Activated B cell treated with CpG ODN at 0.5 μM for 24 hours (primary cell): ENCODE data around the gene GABRR3. TPM values are rescaled to one million over a fixed set of nuclear protein-coding genes. Genes with fewer than 3 reads are reported as not detected.

Source experiments
- ATAC-seq: fragments of 200-7000 bp; cut with Tn5 transposase; one replicate; pipeline ENCODE4 v1.10.0; 2021; ENCODE audit warnings: low read depth, mild to moderate bottlenecking, moderate library complexity
- CTCF ChIA-PET: fragments of 350-600 bp; sonication (Branson Sonifier 250); formaldehyde crosslinking; loops from one replicate; lab custom pipeline; 2021; ENCODE audit warnings: antibody characterized with exemption; lab: Charles Lee
- POLR2A ChIA-PET: fragments of 350-600 bp; sonication (Branson Sonifier 250); formaldehyde crosslinking; loops from one replicate; lab custom pipeline; 2021; ENCODE audit warnings: antibody characterized with exemption; lab: Charles Lee
- DNase-seq: peaks from one replicate; pipeline ENCODE4 v3.0.0; 2022
- H3K27ac Mint-ChIP-seq: one replicate; pipeline ENCODE4 v1.8.0; 2020; ENCODE audit warnings: mixed read lengths
- H3K27me3 Mint-ChIP-seq: one replicate; pipeline ENCODE4 v1.8.0; 2021; ENCODE audit warnings: mixed read lengths
- H3K36me3 Mint-ChIP-seq: one replicate; pipeline ENCODE4 v1.8.0; 2021; ENCODE audit warnings: low read depth, mixed read lengths
- H3K4me1 Mint-ChIP-seq: one replicate; pipeline ENCODE4 v1.8.0; 2021; ENCODE audit warnings: mixed read lengths
- H3K4me3 Mint-ChIP-seq: one replicate; pipeline ENCODE4 v1.8.0; 2020; ENCODE audit warnings: mild to moderate bottlenecking, mixed read lengths
- H3K9me3 Mint-ChIP-seq: one replicate; pipeline ENCODE4 v1.8.0; 2020; ENCODE audit warnings: mixed read lengths
- CTCF ChIP-seq: fragments of 200-600 bp; IDR thresholded peaks from one replicate; pipeline ENCODE4 v1.8.0; 2022; ENCODE audit warnings: antibody characterized with exemption, mild to moderate bottlenecking
- intact Hi-C: fragments of 100-400 bp; cut with micrococcal nuclease; formaldehyde crosslinking; loops from one replicate; pipeline ENCODE4 v1.15.1; 2024
- total RNA-seq: library from RNA; stranded (reverse); gene quantifications from 2 replicates; pipeline ENCODE4 v1.2.3, GENCODE V29; 2022

Gene GABRR3
- total RNA-seq, 1 donor from 2014 or later, result not detected

DNA sequence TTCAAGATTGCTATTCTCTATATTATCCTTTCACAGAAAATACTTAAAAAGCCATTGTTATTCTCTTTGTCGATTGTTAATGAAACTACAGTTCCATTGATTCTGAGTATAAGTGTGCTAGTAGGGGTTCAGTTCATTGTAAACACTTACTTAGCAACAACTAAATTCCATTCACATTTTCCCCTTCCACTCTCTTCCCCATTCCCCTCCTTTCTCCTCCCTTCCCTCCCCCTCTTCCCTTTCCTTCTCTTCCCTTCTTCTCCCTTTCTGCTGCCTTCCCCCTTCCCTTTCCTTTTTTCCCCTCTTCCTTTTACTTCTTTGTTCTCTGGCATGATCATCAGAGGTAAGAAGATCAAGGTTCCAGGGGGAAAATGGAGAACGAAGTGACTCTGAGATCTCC lies 41.6 kb downstream of the GABRR3 start:
- no peak for DNase-seq
- CTCF ChIA-PET, result no interaction called here
- intact Hi-C loops, result no loop called here
- Mint-ChIP-seq H3K4me3 (no peak overlapping the region), H3K27ac (no peak overlapping the region), H3K36me3 (no peaks in the 10 kb centered on the region), H3K9me3 (no peaks in the 10 kb centered on the region), H3K27me3 (peaks cover 3% of the 10 kb centered on the region), H3K4me1 (peaks cover 2% of the 10 kb centered on the region)
- POLR2A ChIA-PET, result no interaction called here
- TF ChIP-seq CTCF, result no peak
- ATAC-seq, result no peak

GRCh38 chr3:97992547-97993173 lies 42.5 kb downstream of the GABRR3 start:
- CTCF ChIA-PET, result no interaction called here
- H3K9me3 Mint-ChIP-seq, result no peaks in the 10 kb centered on the region
- no peaks in the 10 kb centered on the region for H3K36me3 Mint-ChIP-seq
- no peak overlapping the region for H3K27ac Mint-ChIP-seq
- peaks cover 3% of the 10 kb centered on the region for H3K27me3 Mint-ChIP-seq
- ATAC-seq (no peak), DNase-seq (no peak)
- peaks cover 2% of the 10 kb centered on the region for H3K4me1 Mint-ChIP-seq
- intact Hi-C loops, result no loop called here
- no peak overlapping the region for H3K4me3 Mint-ChIP-seq
- POLR2A ChIA-PET, result no interaction called here
- no peak for TF ChIP-seq CTCF

DNA sequence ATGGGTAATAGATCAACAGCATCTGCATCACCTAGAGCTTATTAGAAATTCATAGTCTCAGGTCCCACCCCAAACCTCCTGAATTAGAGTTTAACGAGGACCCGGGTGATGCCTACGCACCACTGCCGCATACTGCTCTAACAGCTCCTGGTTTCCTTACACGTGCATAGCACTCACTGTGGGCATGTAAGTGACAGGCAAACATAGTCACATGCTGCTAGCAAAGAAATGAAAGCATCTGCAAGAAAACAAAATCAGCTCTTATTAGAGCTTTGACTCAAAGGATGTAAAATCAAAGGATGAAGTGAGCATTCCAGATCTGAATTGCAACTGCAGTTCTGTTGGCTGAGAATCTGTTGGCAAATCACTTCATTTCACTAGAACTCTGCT lies 43.8 kb downstream of the GABRR3 start:
- no peak overlapping the region for H3K4me3 Mint-ChIP-seq
- H3K27me3 Mint-ChIP-seq, result peaks cover 3% of the 10 kb centered on the region
- ATAC-seq, result no peak
- TF ChIP-seq CTCF, result no peak
- intact Hi-C loops, result no loop called here
- H3K4me1 Mint-ChIP-seq, result peaks cover 2% of the 10 kb centered on the region
- no peak for DNase-seq
- POLR2A ChIA-PET, result interaction anchor here (0.5 to 1.1 kb wide), 2 partner anchors 10 to 13 kb away, joined by 3 read pairs; no protein-coding TSS in a partner anchor
- CTCF ChIA-PET, result no interaction called here
- no peaks in the 10 kb centered on the region for H3K9me3 Mint-ChIP-seq
- no peaks in the 10 kb centered on the region for H3K36me3 Mint-ChIP-seq
- no peak overlapping the region for H3K27ac Mint-ChIP-seq

- Mint-ChIP-seq H3K36me3 (no peaks in the 10 kb centered on the region), H3K4me3 (no peak overlapping the region), H3K27me3 (peaks cover 3% of the 10 kb centered on the region), H3K27ac (no peak overlapping the region), H3K4me1 (peaks cover 2% of the 10 kb centered on the region), H3K9me3 (no peaks in the 10 kb centered on the region)
- ATAC-seq (no peak), DNase-seq (no peak)
- intact Hi-C loops, result no loop called here
- CTCF ChIA-PET, result no interaction called here
- POLR2A ChIA-PET, result interaction anchor here (0.5 to 1.1 kb wide), 2 partner anchors 11 to 14 kb away, joined by 3 read pairs; no protein-coding TSS in a partner anchor
- no peak for TF ChIP-seq CTCF
Measured at GRCh38 chr3:97990624-97991292, 44.4 kb downstream of the GABRR3 start.

- Mint-ChIP-seq H3K4me1 (peaks cover 2% of the 10 kb centered on the region), H3K27ac (no peak overlapping the region), H3K4me3 (no peak overlapping the region), H3K36me3 (no peaks in the 10 kb centered on the region), H3K9me3 (no peaks in the 10 kb centered on the region), H3K27me3 (peaks cover 5% of the 10 kb centered on the region)
- no peak for ATAC-seq
- no peak for TF ChIP-seq CTCF
- no peak for DNase-seq
- ChIA-PET CTCF (no interaction called here), POLR2A (no interaction called here)
- intact Hi-C loops, result no loop called here
Measured at GRCh38 chr3:97988784-97989568, 46.1 kb downstream of the GABRR3 start.
